Aorta (tissue), 5 donors: ENCODE results near the gene NXF1. TPM values are rescaled to one million over a fixed set of nuclear protein-coding genes. Genes with fewer than 3 reads are reported as not detected.
A peak's percentile ranks its signal among the peaks of the same experiment; 100 is the strongest.

Experiments
- ATAC-seq: fragments of 200-7000 bp; cut with Tn5 transposase; one replicate; pipeline ENCODE4 v1.9.1; 2022; ENCODE audit warnings: moderate library complexity; ENCODE audit not compliant: low FRiP score
- DNase-seq, 2 donors: peaks; one replicate each; pipeline ENCODE4 v3.0.0-alpha.2; 2020
- H3K27ac ChIP-seq, 2 donors: one replicate each; pipeline ENCODE4 v1.5.1; 2013; ENCODE audit warnings: low read length in 2 of 2, mild to moderate bottlenecking in 2 of 2, moderate library complexity in 2 of 2, control low read depth in 1 of 2, inconsistent platforms in 1 of 2, low read depth in 1 of 2
- H3K27me3 ChIP-seq, 2 donors: one replicate each; pipeline ENCODE4 v1.6.1; 2013; ENCODE audit warnings: control low read depth in 1 of 2, low read length in 1 of 2, mild to moderate bottlenecking in 1 of 2, moderate library complexity in 1 of 2; ENCODE audit not compliant: insufficient read depth in 2 of 2, control insufficient read depth in 1 of 2
- H3K36me3 ChIP-seq, 2 donors: one replicate each; pipeline ENCODE4 v1.6.1; 2013; ENCODE audit warnings: control low read depth in 1 of 2, low read length in 1 of 2, mild to moderate bottlenecking in 1 of 2; ENCODE audit not compliant: insufficient read depth in 2 of 2, control insufficient read depth in 1 of 2
- H3K4me1 ChIP-seq, 2 donors: one replicate each; pipeline ENCODE4 v1.6.1; 2013; ENCODE audit warnings: low read length in 2 of 2, control low read depth in 1 of 2, mild to moderate bottlenecking in 1 of 2, moderate library complexity in 1 of 2; ENCODE audit not compliant: insufficient read depth in 2 of 2, control insufficient read depth in 1 of 2
- H3K4me3 ChIP-seq, 2 donors: one replicate each; pipeline ENCODE4 v1.5.1; 2013; ENCODE audit warnings: low read length in 2 of 2, control low read depth in 1 of 2, mild to moderate bottlenecking in 1 of 2
- H3K9me3 ChIP-seq: one replicate; pipeline ENCODE4 v1.6.1; 2013; ENCODE audit warnings: mild to moderate bottlenecking, low read length; ENCODE audit not compliant: control insufficient read depth
- WGBS, 2 donors: extraction: QIAGEN DNeasy Blood & Tissue Kit; methylation state at CpG; one replicate each; pipeline ENCODE4 v1.1.7; 2013; 5-methylcytosine and 5-hydroxymethylcytosine counted together
- intact Hi-C, 2 donors: fragments of 100-400 bp; cut with DNase I; formaldehyde crosslinking; loops; one replicate each; pipeline versions ENCODE4 v1.14.2 to v1.15.0; 2022
- polyA plus RNA-seq, 2 donors: library from polyadenylated mRNA; stranded (reverse); fragments of 200-250 nt; gene quantifications; one replicate each; pipeline ENCODE4 v1.2.3, GENCODE V29; 2013
- total RNA-seq, 2 donors: library from RNA; stranded (reverse); fragmentation: NEBNext Ultra II Directional; extraction: Animal tissue kit (Norgen Biotek cat#: 25700); gene quantifications; one replicate each; pipeline ENCODE4 v1.2.1, GENCODE V29; 2021
- donor health status: healthy with polysubstance abuse.
- donor health status: Bipolar disorder and iron deficiency.
- donor health status: DM: no; HTN: no; CAD: no.
- donor health status: DM: no; HTN: no; CAD: no.
- donor health status: DM: yes; HTN: yes; CAD: no.

The NXF1 gene
- total and polyA plus RNA-seq, 4 donors = 26.8 to 455 (median 91.1) TPM

DNA sequence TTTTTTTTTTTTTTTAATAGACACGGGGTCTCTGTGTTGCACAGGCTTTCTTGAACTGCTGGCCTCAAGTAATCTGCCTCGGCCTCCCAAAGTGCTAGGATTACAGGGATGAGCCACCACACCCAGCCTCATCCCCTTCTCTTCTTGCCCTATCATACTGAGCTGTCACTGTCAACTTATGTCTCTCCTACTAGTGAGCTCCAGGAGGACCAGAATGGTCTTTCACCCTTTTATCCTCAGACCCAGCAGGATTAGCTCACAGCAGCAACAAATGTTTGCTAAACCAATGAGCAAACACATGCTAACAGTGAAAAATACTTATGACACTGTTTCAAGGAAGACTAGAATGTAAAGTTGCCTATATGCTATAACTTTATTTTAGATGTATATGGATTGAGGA is 6.4 kb upstream of the NXF1 start:
- Histone ChIP-seq H3K36me3 (no peaks in the 10 kb centered on the region), H3K4me1 (no peaks in the 10 kb centered on the region), H3K27ac (no peak overlapping the region), H3K27me3 (no peaks in the 10 kb centered on the region), H3K9me3 (no peaks in the 10 kb centered on the region), H3K4me3 (no peak overlapping the region)
- intact Hi-C loops = no loop called here
- ATAC-seq (no peak), DNase-seq (no peak)
- 73 to 80% methylated on average over 2 of the region's 2 CpGs for WGBS, 2 donors

- Histone ChIP-seq H3K4me3 (no peak overlapping the region), H3K4me1 (no peaks in the 10 kb centered on the region), H3K27ac (no peak overlapping the region), H3K36me3 (no peaks in the 10 kb centered on the region), H3K9me3 (no peaks in the 10 kb centered on the region), H3K27me3 (no peaks in the 10 kb centered on the region)
- no peak for DNase-seq
- 16 to 21% methylated on average over 1 of the region's 1 CpG for WGBS, 2 donors
- ATAC-seq = no peak
- intact Hi-C loops = no loop called here
Observed at GRCh38 chr11:62810748-62811147, 5.5 kb upstream of the NXF1 start.

DNA sequence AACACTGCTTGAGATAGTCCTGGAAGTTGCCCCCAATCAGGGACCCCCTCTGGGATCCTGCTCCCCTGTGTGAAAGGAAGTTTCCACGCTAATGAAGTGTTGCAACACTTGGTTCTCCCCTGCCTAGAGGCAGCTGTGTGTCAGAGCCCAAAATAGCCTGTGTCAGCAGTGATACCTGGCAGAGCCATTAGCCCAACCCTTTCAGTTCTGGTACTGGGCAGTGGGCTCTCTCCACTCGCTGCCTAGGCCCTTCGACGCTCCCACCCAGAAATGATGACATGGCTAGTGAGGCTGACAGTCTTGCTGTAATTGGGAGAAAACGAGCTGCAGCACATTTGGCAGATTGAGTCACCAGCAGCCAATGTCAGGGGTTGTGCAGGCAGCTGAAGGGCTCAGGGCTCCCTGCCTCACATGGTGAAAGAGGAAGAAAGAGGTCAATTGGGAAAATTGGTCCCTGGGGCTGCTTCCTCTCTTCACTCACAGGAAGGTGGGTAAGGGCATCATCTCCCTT is 1.4 kb upstream of the NXF1 start:
- Histone ChIP-seq H3K36me3 (peaks cover 0 to 4% of the 10 kb centered on the region in 2 donors), H3K27me3 (peaks cover 0 to 1% of the 10 kb centered on the region in 2 donors), H3K9me3 (no peaks in the 10 kb centered on the region), H3K4me3 (no peak overlapping the region), H3K27ac (peak overlapping the region in 1 of 2 donors; percentile 12), H3K4me1 (peaks cover 0 to 2% of the 10 kb centered on the region in 2 donors)
- WGBS, 2 donors = 68 to 71% methylated on average over 5 of the region's 5 CpGs
- intact Hi-C loops = no loop called here
- peak in 1 of 2 donors; percentile 63 for DNase-seq
- ATAC-seq = no peak

DNA sequence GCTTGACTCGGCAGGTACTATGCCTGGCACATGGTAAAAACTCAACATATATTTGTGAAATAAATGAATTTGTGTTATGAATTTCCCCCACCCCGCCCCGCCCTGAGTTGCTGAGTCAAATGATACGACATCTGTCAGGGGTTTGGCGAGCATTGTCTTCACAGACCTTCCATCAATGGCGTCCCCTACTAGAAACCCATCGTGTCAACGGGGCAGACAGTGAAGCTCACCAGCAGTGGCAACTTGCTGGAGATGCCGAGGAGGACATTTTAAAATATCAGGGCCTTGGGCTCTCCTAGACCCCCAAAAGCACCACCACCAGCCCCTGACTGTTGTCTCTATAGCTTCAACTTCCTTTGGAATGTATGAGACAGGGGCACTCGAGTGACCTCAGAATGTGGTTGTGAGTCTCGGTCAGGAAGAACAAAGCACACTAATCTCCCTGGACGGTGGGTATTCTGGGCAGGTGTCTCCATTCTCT is 761 bp upstream of the NXF1 start:
- H3K4me3 ChIP-seq = peak overlapping the region; percentile 64 to 67
- H3K27me3 ChIP-seq = peaks cover 0 to 1% of the 10 kb centered on the region in 2 donors
- WGBS, 2 donors = 24 to 26% methylated on average over 12 of the region's 12 CpGs
- no peak for ATAC-seq
- intact Hi-C loops = no loop called here
- H3K36me3 ChIP-seq = peaks cover 0 to 10% of the 10 kb centered on the region in 2 donors
- DNase-seq = no peak
- peak overlapping the region in 1 of 2 donors; percentile 12 for H3K27ac ChIP-seq
- H3K4me1 ChIP-seq = peaks cover 0 to 2% of the 10 kb centered on the region in 2 donors
- no peaks in the 10 kb centered on the region for H3K9me3 ChIP-seq

DNA sequence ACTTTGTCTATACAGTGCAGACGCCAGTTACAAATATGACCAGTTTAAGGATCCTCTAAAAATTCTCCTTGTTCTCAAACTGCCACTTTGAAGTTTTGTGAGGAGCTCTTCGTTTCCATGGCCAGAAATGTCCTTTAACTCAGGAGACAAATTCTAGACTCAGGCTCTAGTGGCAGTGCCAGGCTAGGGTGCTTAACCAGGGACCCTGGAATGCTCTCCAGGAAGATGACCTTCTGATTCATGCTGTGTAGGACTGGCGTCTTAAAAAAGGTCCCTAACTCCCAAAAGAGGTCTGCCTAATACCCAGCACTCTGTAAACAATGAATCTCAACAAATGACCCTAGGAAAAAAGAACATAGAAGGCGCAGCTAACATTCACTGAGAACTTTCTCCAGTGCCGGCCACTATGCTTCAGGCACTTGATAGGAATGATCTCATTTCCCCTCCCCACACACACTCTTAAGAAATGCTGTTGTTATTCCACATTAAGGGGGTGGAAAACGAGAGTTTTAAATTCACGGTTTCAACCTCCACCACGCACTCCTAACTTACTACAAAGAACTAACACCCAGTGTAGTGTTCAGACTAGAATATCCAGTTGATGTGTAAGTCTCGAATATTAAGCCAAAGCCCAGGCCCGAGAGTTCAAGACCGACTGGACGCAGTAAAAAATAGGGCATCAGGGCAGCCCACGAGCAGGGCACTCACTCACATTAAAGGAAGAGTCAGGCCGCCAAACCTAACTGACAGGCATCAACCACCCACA is 747 bp downstream of the NXF1 start:
- peak overlapping the region; percentile 94 to 97 for H3K4me3 ChIP-seq
- 0 to 1% methylated on average over 14 of the region's 14 CpGs for WGBS, 2 donors
- H3K9me3 ChIP-seq = no peaks in the 10 kb centered on the region
- no peak for DNase-seq
- H3K27me3 ChIP-seq = peaks cover 0 to 1% of the 10 kb centered on the region in 2 donors
- H3K36me3 ChIP-seq = peaks cover 0 to 17% of the 10 kb centered on the region in 2 donors
- H3K4me1 ChIP-seq = peaks cover 0 to 2% of the 10 kb centered on the region in 2 donors
- H3K27ac ChIP-seq = peak overlapping the region in 1 of 2 donors; percentile 79
- intact Hi-C loops = loop anchor here in 1 of 2 donors (1.0 kb wide), 1 partner anchor 28 kb away; the partner anchor contains the start of genes STX5 and TEX54
- ATAC-seq = no peak

- H3K36me3 ChIP-seq = peaks cover 0 to 18% of the 10 kb centered on the region in 2 donors
- H3K4me1 ChIP-seq = peaks cover 0 to 2% of the 10 kb centered on the region in 2 donors
- intact Hi-C loops = no loop called here
- no peak for ATAC-seq
- H3K27me3 ChIP-seq = peaks cover 0 to 1% of the 10 kb centered on the region in 2 donors
- no peak overlapping the region for H3K27ac ChIP-seq
- no peak for DNase-seq
- WGBS, 2 donors = 82% methylated on average over 4 of the region's 4 CpGs
- no peaks in the 10 kb centered on the region for H3K9me3 ChIP-seq
- H3K4me3 ChIP-seq = no peak overlapping the region
Observed at GRCh38 chr11:62801071-62801470, 4.2 kb downstream of the NXF1 start.

DNA sequence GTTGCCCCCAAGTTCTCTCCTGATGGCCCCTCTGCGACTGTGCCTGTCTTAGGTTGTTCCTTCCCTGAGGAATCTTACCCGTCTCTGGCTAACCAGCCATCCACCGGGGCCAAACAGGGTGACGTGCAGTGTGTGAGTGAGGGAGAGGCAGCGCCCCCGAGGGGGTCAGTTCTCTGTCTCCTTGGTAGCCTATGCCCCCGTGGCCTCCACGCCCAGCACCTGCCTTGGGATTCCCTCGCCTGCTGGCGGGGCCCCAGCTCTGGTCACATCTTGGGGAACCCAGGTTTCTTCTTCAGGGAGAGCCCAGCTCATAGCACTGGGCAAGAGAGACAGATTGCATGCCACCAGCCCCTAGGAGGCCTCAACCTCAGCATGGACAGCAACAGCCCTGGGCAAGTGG is 5.8 kb downstream of the NXF1 start:
- ATAC-seq (no peak), DNase-seq (no peak)
- 86 to 90% methylated on average over 10 of the region's 10 CpGs for WGBS, 2 donors
- no peaks in the 10 kb centered on the region for H3K9me3 ChIP-seq
- H3K4me1 ChIP-seq = peaks cover 0 to 2% of the 10 kb centered on the region in 2 donors
- no peak overlapping the region for H3K27ac ChIP-seq
- H3K4me3 ChIP-seq = no peak overlapping the region
- no peaks in the 10 kb centered on the region for H3K27me3 ChIP-seq
- H3K36me3 ChIP-seq = peaks cover 0 to 21% of the 10 kb centered on the region in 2 donors
- intact Hi-C loops = no loop called here

- no peak for DNase-seq
- Histone ChIP-seq H3K4me1 (no peaks in the 10 kb centered on the region), H3K27me3 (no peaks in the 10 kb centered on the region), H3K9me3 (no peaks in the 10 kb centered on the region), H3K4me3 (no peak overlapping the region), H3K27ac (no peak overlapping the region), H3K36me3 (peaks cover 0 to 16% of the 10 kb centered on the region in 2 donors)
- intact Hi-C loops = no loop called here
- 76 to 78% methylated on average over 7 of the region's 7 CpGs for WGBS, 2 donors
- no peak for ATAC-seq
Observed at GRCh38 chr11:62796281-62796680, 9.0 kb downstream of the NXF1 start.
